C4-2B (cell line): ENCODE data around the gene ANKRD27.
"Not testable (repeated sequence)": the region's sequence is repeated elsewhere in the genome, so short reads cannot be mapped to it uniquely, and the experiment has no call there.

ENCODE experiments used
- H3K27ac ChIP-seq: fragments of 450-650 bp; 2 replicates; pipeline ENCODE4 v1.5.1; 2017
- CTCF ChIP-seq: fragments of 450-650 bp; conservative IDR thresholded peaks from 2 replicates; pipeline ENCODE4 v1.5.1; 2017; ENCODE audit warnings: mild to moderate bottlenecking
- ZFX ChIP-seq: fragments of 450-650 bp; IDR thresholded peaks from 2 replicates; pipeline ENCODE4 v1.6.1; 2017

The ANKRD27 gene

GRCh38 chr19:32658075-32658474, 16.9 kb downstream of the ANKRD27 start:
- TF ChIP-seq CTCF (no peak), ZFX (no peak)
- H3K27ac ChIP-seq, result no peak overlapping the region

- H3K27ac ChIP-seq, result not testable (repeated sequence)
These were observed 18.6 kb downstream of the ANKRD27 start for GRCh38 chr19:32656379-32656778.

GRCh38 chr19:32653599-32653915, 21.4 kb downstream of the ANKRD27 start:
- TF ChIP-seq CTCF (no peak), ZFX (no peak)
- H3K27ac ChIP-seq, result peak overlapping the region; percentile 76

GRCh38 chr19:32652894-32653598, 21.9 kb downstream of the ANKRD27 start:
- TF ChIP-seq ZFX (no peak), CTCF (no peak)
- peak overlapping the region; percentile 76 for H3K27ac ChIP-seq

- H3K27ac ChIP-seq, result peak overlapping the region; percentile 76
These were observed 22.6 kb downstream of the ANKRD27 start for GRCh38 chr19:32652331-32652730.

- no peak for TF ChIP-seq ZFX
- no peak for TF ChIP-seq CTCF
- no peak overlapping the region for H3K27ac ChIP-seq
These were observed 23.2 kb downstream of the ANKRD27 start for GRCh38 chr19:32651729-32652140.

- no peak overlapping the region for H3K27ac ChIP-seq
- TF ChIP-seq CTCF, result no peak
- TF ChIP-seq ZFX, result no peak
These were observed 24.3 kb downstream of the ANKRD27 start for GRCh38 chr19:32650671-32651070.

GRCh38 chr19:32649751-32650150, 25.2 kb downstream of the ANKRD27 start:
- TF ChIP-seq CTCF (no peak), ZFX (no peak)
- H3K27ac ChIP-seq, result no peak overlapping the region

- TF ChIP-seq CTCF, result no peak
- no peak for TF ChIP-seq ZFX
- no peak overlapping the region for H3K27ac ChIP-seq
These were observed 27.6 kb downstream of the ANKRD27 start for GRCh38 chr19:32647361-32647760.
